ENCODE results near the gene SRSF9.

DNA sequence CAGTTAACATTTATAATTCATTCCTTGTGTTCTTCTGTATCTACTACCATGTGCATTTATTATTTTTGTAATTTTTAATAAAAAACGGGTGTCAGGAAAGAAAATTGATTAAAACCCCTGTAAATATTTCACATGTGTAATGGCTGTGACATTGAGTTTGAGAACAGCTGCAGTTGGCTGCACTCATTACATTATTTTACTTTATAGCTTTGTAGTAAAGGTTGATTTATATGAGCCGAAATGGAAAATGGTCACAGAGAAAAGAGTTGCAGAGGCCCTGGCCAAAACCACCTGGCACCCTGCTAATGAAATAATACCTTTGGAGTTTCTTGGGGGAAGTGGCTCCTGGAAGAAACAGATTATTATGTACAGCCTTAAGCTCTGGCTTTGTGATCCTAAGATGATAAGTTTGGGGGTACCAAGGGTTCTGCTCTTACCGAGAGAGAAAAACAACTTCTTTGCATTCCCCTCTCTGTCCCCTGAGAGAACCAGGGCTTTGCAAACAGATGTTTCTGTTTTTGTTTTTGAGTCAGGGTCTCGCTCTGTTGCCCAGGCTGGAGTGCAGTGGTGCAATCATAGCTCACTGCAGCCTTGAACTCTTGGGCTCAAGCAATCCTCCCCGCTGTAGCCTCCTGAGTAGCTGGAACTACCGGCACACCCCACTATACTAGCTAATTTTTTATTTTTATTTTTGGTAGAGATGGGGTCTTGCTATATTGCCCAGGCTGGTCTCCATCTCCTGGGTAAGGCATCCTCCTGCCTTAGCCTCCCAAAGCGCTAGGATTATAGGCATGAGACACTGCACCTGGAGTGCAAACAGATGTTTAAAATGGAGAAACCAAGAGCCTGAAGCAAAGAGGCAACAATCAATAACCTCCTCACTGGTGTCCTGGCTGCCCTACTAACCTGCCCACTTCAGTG, 16.7 kb upstream of the SRSF9 start:
- TF ChIP-seq, protein P1, sequence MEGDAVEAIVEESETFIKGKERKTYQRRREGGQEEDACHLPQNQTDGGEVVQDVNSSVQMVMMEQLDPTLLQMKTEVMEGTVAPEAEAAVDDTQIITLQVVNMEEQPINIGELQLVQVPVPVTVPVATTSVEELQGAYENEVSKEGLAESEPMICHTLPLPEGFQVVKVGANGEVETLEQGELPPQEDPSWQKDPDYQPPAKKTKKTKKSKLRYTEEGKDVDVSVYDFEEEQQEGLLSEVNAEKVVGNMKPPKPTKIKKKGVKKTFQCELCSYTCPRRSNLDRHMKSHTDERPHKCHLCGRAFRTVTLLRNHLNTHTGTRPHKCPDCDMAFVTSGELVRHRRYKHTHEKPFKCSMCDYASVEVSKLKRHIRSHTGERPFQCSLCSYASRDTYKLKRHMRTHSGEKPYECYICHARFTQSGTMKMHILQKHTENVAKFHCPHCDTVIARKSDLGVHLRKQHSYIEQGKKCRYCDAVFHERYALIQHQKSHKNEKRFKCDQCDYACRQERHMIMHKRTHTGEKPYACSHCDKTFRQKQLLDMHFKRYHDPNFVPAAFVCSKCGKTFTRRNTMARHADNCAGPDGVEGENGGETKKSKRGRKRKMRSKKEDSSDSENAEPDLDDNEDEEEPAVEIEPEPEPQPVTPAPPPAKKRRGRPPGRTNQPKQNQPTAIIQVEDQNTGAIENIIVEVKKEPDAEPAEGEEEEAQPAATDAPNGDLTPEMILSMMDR (conservative IDR thresholded peaks at IDR 0.05), result no peak
- no peak for TF ChIP-seq ZFX (IDR thresholded peaks at IDR 0.05)

Measured in C4-2B (cell line).